ENCODE results near the gene SHISAL2B. TPM values are rescaled to one million over a fixed set of nuclear protein-coding genes. Genes with fewer than 3 reads are reported as not detected.
A peak's percentile ranks its signal among the peaks of the same experiment; 100 is the strongest.
"Not testable (repeated sequence)": the region's sequence is repeated elsewhere in the genome, so short reads cannot be mapped to it uniquely, and the experiment has no call there.

SHISAL2B gene
- total and polyA plus RNA-seq, 8 donors = 0.45 to 15.2 (median 8.1) TPM; not detected in 1

GRCh38 chr5:64653766-64654560, 36.3 kb upstream of the SHISAL2B start:
- Histone ChIP-seq H3K4me1 (no peaks in the 10 kb centered on the region), H3K9me3 (peaks cover 0 to 6% of the 10 kb centered on the region in 2 donors), H3K36me3 (no peaks in the 10 kb centered on the region), H3K27ac (no peak overlapping the region), H3K27me3 (no peaks in the 10 kb centered on the region), H3K4me3 (no peak overlapping the region)
- intact Hi-C loops (cut with DNase I) = no loop called here
- ATAC-seq = no peak
- TF ChIP-seq, protein P1, sequence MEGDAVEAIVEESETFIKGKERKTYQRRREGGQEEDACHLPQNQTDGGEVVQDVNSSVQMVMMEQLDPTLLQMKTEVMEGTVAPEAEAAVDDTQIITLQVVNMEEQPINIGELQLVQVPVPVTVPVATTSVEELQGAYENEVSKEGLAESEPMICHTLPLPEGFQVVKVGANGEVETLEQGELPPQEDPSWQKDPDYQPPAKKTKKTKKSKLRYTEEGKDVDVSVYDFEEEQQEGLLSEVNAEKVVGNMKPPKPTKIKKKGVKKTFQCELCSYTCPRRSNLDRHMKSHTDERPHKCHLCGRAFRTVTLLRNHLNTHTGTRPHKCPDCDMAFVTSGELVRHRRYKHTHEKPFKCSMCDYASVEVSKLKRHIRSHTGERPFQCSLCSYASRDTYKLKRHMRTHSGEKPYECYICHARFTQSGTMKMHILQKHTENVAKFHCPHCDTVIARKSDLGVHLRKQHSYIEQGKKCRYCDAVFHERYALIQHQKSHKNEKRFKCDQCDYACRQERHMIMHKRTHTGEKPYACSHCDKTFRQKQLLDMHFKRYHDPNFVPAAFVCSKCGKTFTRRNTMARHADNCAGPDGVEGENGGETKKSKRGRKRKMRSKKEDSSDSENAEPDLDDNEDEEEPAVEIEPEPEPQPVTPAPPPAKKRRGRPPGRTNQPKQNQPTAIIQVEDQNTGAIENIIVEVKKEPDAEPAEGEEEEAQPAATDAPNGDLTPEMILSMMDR (IDR thresholded peaks at IDR 0.05) = no peak
- DNase-seq = no peak

GRCh38 chr5:64654561-64654938, 35.8 kb upstream of the SHISAL2B start:
- intact Hi-C loops (cut with DNase I) = no loop called here
- no peak for ATAC-seq
- no peaks in the 10 kb centered on the region for H3K27me3 ChIP-seq
- H3K4me1 ChIP-seq = no peaks in the 10 kb centered on the region
- TF ChIP-seq, protein P1 (IDR thresholded peaks at IDR 0.05) = no peak
- H3K4me3 ChIP-seq = no peak overlapping the region
- H3K36me3 ChIP-seq = no peaks in the 10 kb centered on the region
- H3K9me3 ChIP-seq = peaks cover 0 to 6% of the 10 kb centered on the region in 2 donors
- no peak overlapping the region for H3K27ac ChIP-seq
- no peak for DNase-seq

DNA sequence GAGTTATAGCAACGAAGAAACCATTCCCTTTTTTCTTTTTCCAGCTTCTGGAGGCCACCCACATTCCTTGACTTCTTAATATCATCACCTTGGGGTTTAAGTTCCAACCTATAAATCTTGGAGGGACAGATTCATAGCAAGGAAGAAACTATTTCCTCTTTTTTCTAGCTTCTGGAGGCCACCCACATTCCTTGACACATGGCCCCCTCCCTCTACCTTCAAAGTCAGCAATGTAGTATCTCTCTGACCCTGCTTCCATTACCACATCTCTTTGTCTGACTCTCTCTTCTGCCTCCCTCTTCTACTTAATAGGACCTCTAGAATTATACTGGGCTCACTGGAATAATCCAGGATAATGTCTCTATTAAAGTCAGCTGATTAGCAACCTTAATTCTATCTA, 34.7 kb upstream of the SHISAL2B start:
- H3K36me3 ChIP-seq = no peaks in the 10 kb centered on the region
- intact Hi-C loops (cut with DNase I) = no loop called here
- ATAC-seq = no peak

DNA sequence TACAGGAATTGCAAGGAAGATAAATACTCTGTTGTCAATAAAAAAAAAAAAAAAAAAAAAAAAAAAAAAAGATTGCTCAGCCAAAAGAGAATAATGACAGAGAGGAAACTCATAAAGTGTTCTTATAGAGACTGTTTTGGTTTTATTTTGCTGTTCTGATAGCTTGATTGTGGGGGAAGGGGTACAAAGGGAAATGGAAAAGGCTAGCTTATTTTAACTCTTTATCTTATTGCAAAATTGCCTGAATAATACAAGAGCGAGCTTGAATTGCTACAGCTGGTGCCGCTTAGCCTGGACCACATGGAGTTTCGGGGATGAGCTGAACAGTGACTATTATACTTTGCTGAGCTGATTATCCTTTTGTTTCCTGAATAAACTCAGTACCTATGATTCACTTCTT, 31.0 kb upstream of the SHISAL2B start:
- no peak overlapping the region for H3K4me3 ChIP-seq
- H3K9me3 ChIP-seq = peaks cover 0 to 6% of the 10 kb centered on the region in 2 donors
- ATAC-seq (no peak), DNase-seq (peak in 2 of 4 donors; percentile 63 to 79)
- TF ChIP-seq, protein P1 (IDR thresholded peaks at IDR 0.05) = no peak
- no peaks in the 10 kb centered on the region for H3K4me1 ChIP-seq
- intact Hi-C loops (cut with DNase I) = no loop called here
- H3K27me3 ChIP-seq = peaks cover 0 to 5% of the 10 kb centered on the region in 2 donors
- H3K36me3 ChIP-seq = no peaks in the 10 kb centered on the region
- no peak overlapping the region for H3K27ac ChIP-seq

More for the DNA sequence above, 34.7 kb upstream of the SHISAL2B start:
- Histone ChIP-seq H3K4me3 (no peak overlapping the region), H3K9me3 (peaks cover 0 to 6% of the 10 kb centered on the region in 2 donors), H3K27me3 (no peaks in the 10 kb centered on the region), H3K27ac (no peak overlapping the region), H3K4me1 (no peaks in the 10 kb centered on the region)
- DNase-seq = no peak
- TF ChIP-seq, protein P1 (IDR thresholded peaks at IDR 0.05) = no peak

GRCh38 chr5:64663181-64663580, 27.1 kb upstream of the SHISAL2B start:
- H3K4me1 ChIP-seq; H3K27me3 ChIP-seq; H3K4me3 ChIP-seq; H3K36me3 ChIP-seq; intact Hi-C loops (cut with DNase I); H3K9me3 ChIP-seq; ATAC-seq; DNase-seq; H3K27ac ChIP-seq: not testable (repeated sequence)
